Glomerular endothelial cell (primary cell): ENCODE results near the gene FBXO8. TPM values are rescaled to one million over a fixed set of nuclear protein-coding genes. Genes with fewer than 3 reads are reported as not detected.
"Not testable (repeated sequence)": the region's sequence is repeated elsewhere in the genome, so short reads cannot be mapped to it uniquely, and the experiment has no call there.

Experiments used
- DNase-seq: peaks from one replicate; pipeline ENCODE4 v3.0.0-alpha.2; 2011; ENCODE audit warnings: low read depth, low spot score; ENCODE audit errors: extremely low read depth
- total RNA-seq: library from RNA; depleted of rRNA; stranded (reverse); fragments of >200 nt; gene quantifications from 2 replicates; pipeline ENCODE4 v1.2.3, GENCODE V29; 2015

Gene FBXO8
- 13.4 and 25.7 TPM in 2 replicates for total RNA-seq

- DNase-seq = peak; percentile 55
Measured at GRCh38 chr4:174283507-174284471, at the start of gene FBXO8, which contains the start of gene CEP44. Gene FBXO8, minus strand, starts transcription at chr4:174283667. Its CDS starts 20,575 bp downstream, at chr4:174263092. Gene CEP44, plus strand, starts transcription at chr4:174283911. Its CDS starts 15,211 bp downstream, at chr4:174299122.

GRCh38 chr4:174332741-174333493, 49.5 kb upstream of the FBXO8 start:
- DNase-seq = no peak

GRCh38 chr4:174324725-174325124, 41.3 kb upstream of the FBXO8 start:
- no peak for DNase-seq

GRCh38 chr4:174324236-174324635, 40.8 kb upstream of the FBXO8 start:
- DNase-seq = no peak

- DNase-seq = no peak
Measured at GRCh38 chr4:174320494-174321199, 37.2 kb upstream of the FBXO8 start.

GRCh38 chr4:174318829-174319764, 35.6 kb upstream of the FBXO8 start:
- peak; percentile 20 for DNase-seq

GRCh38 chr4:174317531-174317930, 34.1 kb upstream of the FBXO8 start:
- DNase-seq = peak; percentile 20

- DNase-seq = no peak
Measured at GRCh38 chr4:174316954-174317353, 33.5 kb upstream of the FBXO8 start.

GRCh38 chr4:174316546-174316945, 33.1 kb upstream of the FBXO8 start:
- DNase-seq = no peak

- no peak for DNase-seq
Measured at GRCh38 chr4:174314770-174315169, 31.3 kb upstream of the FBXO8 start.

GRCh38 chr4:174314274-174314673, 30.8 kb upstream of the FBXO8 start:
- DNase-seq = no peak

GRCh38 chr4:174312993-174313392, 29.5 kb upstream of the FBXO8 start:
- DNase-seq = no peak

GRCh38 chr4:174307694-174308093, 24.2 kb upstream of the FBXO8 start:
- DNase-seq = no peak

GRCh38 chr4:174305961-174306360, 22.5 kb upstream of the FBXO8 start:
- DNase-seq = no peak

- no peak for DNase-seq
Measured at GRCh38 chr4:174304664-174305063, 21.2 kb upstream of the FBXO8 start.

GRCh38 chr4:174303687-174304086, 20.2 kb upstream of the FBXO8 start:
- no peak for DNase-seq

- not testable (repeated sequence) for DNase-seq
Measured at GRCh38 chr4:174295142-174295541, 11.7 kb upstream of the FBXO8 start.

- DNase-seq = not testable (repeated sequence)
Measured at GRCh38 chr4:174294641-174295040, 11.2 kb upstream of the FBXO8 start.

GRCh38 chr4:174292473-174292872, 9.0 kb upstream of the FBXO8 start:
- DNase-seq = no peak

GRCh38 chr4:174286870-174287269, 3.4 kb upstream of the FBXO8 start:
- DNase-seq = no peak
